Activated naive CD8-positive, alpha-beta T cell treated with anti-CD3 and anti-CD28 coated beads for 36 hours (primary cell): Measurements from ENCODE around the gene MAST3. TPM values are rescaled to one million over a fixed set of nuclear protein-coding genes. Genes with fewer than 3 reads are reported as not detected.

Experiments
- DNase-seq: peaks from one replicate; pipeline ENCODE4 v3.0.0; 2021
- H3K27ac Mint-ChIP-seq: one replicate; pipeline ENCODE4 v1.8.0; 2022; ENCODE audit warnings: mild to moderate bottlenecking, moderate library complexity, mixed read lengths
- H3K27me3 Mint-ChIP-seq: one replicate; pipeline ENCODE4 v1.8.0; 2022; ENCODE audit warnings: mild to moderate bottlenecking, mixed read lengths
- H3K36me3 Mint-ChIP-seq: one replicate; pipeline ENCODE4 v1.8.0; 2021; ENCODE audit warnings: mild to moderate bottlenecking, mixed read lengths
- H3K4me1 Mint-ChIP-seq: one replicate; pipeline ENCODE4 v1.8.0; 2021; ENCODE audit warnings: mixed read lengths
- H3K4me3 Mint-ChIP-seq: one replicate; pipeline ENCODE4 v1.8.0; 2022; ENCODE audit warnings: mild to moderate bottlenecking, moderate library complexity, mixed read lengths
- H3K9me3 Mint-ChIP-seq: one replicate; pipeline ENCODE4 v1.8.0; 2022; ENCODE audit warnings: mixed read lengths
- total RNA-seq, 2 experiments: library from RNA; stranded (reverse); gene quantifications; one replicate each; pipeline ENCODE4 v1.2.3, GENCODE V29; 2021

The MAST3 gene
- total RNA-seq, 2 experiments from 2014 or later = 11.8 to 14.4 TPM

DNA sequence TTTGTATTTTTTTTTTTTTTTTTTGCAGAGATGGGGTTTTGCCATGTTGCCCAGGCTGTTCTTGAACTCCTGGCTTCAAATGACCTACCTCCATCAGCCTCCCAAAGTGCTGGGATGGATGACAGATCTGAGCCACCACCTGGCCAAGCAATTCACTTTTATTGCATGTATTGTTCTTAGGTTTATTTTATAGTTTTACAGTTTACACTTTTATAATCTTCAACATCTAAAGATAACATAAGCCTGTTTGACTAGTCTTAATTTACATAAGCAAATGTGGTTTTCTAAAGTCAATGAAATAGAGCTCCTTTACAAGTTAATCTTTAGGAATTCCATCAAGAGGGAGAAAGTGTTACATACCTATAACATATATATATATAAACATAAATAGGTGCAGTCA, 86.0 kb downstream of the MAST3 start:
- H3K27ac Mint-ChIP-seq = no peak overlapping the region
- H3K36me3 Mint-ChIP-seq = no peaks in the 10 kb centered on the region
- no peak overlapping the region for H3K4me3 Mint-ChIP-seq
- H3K27me3 Mint-ChIP-seq = peaks cover 3% of the 10 kb centered on the region
- no peak for DNase-seq
- H3K9me3 Mint-ChIP-seq = no peaks in the 10 kb centered on the region
- H3K4me1 Mint-ChIP-seq = no peaks in the 10 kb centered on the region

DNA sequence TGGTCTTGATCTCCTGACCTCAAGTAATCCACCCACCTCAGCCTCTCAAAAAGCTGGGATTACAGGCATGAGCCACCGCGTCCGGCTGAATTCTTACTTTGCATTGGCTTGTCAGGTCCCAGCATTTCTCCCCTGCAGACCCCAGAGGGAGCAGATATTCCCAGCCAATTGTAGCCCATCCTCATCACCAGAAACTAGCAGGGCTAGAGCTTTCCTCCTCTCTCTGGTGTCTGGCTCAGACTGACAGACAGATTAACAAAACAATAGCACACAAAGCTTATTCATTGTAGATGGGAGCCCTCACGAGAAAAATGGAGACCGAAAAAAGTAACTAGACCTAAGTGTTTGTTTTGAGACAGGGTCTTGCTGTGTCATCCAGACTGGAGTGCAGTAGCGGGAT, 88.0 kb downstream of the MAST3 start:
- no peak for DNase-seq
- H3K4me1 Mint-ChIP-seq = no peaks in the 10 kb centered on the region
- peaks cover 3% of the 10 kb centered on the region for H3K27me3 Mint-ChIP-seq
- H3K27ac Mint-ChIP-seq = no peak overlapping the region
- H3K9me3 Mint-ChIP-seq = no peaks in the 10 kb centered on the region
- no peak overlapping the region for H3K4me3 Mint-ChIP-seq
- no peaks in the 10 kb centered on the region for H3K36me3 Mint-ChIP-seq

DNA sequence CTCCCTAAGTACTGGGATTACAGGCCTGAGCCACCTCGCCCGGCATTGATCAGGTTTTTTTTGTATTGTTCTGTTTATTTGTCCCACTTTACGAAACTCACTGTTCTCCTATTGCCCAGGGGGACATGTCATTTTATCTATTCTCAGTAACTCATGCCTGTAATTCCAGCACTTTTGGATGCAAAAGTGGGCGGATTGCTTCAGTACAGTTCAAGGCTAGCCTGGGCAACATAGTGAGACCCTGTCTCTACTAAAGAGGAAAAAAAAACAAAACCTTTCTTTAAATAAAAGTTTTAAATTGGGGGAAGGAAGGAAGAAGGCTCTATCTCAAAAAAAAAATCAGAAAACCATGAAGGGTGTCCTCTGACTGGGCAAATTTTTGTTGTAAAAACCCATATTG, 92.7 kb downstream of the MAST3 start:
- Mint-ChIP-seq H3K9me3 (no peaks in the 10 kb centered on the region), H3K4me3 (no peak overlapping the region), H3K27ac (no peak overlapping the region), H3K36me3 (peaks cover 2% of the 10 kb centered on the region), H3K4me1 (peaks cover 17% of the 10 kb centered on the region), H3K27me3 (peaks cover 7% of the 10 kb centered on the region)
- no peak for DNase-seq

DNA sequence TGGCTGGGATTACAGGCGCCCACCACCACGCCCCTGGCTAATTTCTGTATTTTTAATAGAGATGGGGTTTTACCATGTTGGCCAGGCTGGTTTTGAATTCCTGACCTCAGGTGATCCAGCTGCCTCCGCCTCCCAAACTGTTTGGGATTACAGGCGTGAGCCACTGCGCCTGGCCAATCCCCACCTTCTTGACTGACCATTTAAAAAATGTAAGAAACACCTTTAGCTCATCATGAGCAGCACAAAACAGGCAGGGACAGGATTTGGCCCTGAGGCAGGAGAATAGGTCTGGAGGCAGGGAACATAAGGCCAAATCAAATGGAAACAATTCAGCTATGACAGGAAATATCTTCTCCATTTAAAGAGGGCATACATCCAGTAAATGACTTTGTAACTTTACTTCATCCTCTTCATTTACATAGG, 94.1 kb downstream of the MAST3 start:
- Mint-ChIP-seq H3K27me3 (peaks cover 4% of the 10 kb centered on the region), H3K27ac (peak overlapping the region; percentile 82), H3K36me3 (peaks cover 2% of the 10 kb centered on the region), H3K9me3 (no peaks in the 10 kb centered on the region), H3K4me1 (peaks cover 17% of the 10 kb centered on the region), H3K4me3 (peak overlapping the region; percentile 86)
- DNase-seq = no peak

DNA sequence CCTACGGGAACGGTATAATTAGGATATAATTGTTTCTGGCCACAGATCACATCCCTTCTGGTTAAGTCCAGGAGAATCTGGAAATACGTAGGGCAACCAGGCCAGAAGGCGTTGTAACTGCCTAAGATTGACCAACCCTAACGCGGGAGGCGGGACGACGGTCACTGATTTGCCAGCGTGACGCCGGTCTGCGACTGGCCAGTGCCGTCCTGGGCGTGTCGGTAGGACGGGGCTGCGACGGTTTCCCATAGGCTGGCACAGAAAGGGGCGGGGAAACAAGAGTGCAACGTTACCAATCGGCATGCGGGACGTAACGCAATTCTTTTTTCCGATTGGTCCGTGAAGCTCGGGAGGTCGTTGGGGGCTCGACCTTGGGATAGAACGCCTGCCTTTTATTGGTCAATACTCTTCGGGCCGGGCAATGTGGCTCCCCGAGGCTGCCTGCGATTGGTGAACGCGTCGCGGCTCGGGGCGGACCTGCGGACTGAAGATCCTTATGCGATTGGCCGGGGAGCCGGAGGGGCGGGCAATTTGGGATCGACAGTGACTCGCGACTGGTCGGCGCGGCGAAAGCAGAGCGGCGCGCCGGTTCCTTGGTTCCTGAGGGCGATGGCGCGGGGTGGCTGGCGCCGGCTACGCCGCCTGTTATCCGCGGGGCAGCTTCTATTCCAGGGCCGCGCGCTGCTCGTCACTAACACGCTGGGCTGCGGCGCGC, 95.3 kb downstream of the MAST3 start, which contains the start of gene MPV17L2:
MPV17L2 (plus strand) TSS at position 546 of the 715 bp plus-strand sequence; CDS start at position 610, 64 bp downstream.
- Mint-ChIP-seq H3K36me3 (peaks cover 2% of the 10 kb centered on the region), H3K4me1 (peaks cover 17% of the 10 kb centered on the region), H3K4me3 (peak within 1 kb of the TSS; percentile 86), H3K9me3 (no peaks in the 10 kb centered on the region), H3K27ac (peak within 1 kb of the TSS; percentile 82), H3K27me3 (peaks cover 4% of the 10 kb centered on the region)
- DNase-seq = peak; percentile 99

DNA sequence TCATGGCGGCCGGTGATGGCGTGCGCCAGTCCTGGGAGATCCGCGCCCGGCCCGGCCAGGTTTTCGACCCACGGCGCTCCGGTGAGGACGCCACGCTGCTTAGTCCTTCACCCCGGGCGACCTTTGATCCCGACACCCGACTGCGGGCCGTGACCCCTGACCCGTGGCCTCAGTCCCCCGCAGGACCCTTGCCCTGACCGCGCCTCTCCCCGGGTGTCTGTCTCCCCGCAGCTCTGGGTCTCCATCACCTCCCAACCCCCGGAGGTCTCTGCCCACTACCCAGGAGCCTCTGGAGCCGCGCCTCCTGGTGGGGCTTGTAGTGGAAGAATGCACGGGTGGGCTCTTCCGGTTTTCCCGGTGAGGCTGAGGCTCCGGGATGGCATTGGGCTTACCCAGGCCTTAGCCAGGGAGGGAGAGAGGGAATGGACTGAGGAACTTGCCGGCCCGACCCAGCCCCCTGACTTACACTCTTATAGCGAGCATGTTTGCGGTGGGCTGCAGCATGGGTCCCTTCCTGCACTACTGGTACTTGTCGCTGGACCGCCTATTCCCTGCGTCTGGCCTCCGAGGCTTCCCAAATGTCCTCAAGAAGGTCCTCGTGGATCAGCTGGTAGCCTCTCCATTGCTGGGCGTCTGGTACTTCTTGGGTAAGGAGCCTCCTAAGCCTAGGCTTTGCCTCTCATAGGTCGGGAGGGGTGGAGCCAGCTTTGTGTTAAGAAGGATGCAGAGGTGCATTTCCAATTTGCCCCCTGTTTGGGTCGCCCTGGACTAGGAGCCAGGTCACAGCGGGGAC, 96.0 kb downstream of the MAST3 start:
- Mint-ChIP-seq H3K27me3 (peaks cover 4% of the 10 kb centered on the region), H3K4me1 (peaks cover 17% of the 10 kb centered on the region), H3K36me3 (peaks cover 8% of the 10 kb centered on the region), H3K4me3 (peak overlapping the region; percentile 86), H3K9me3 (no peaks in the 10 kb centered on the region), H3K27ac (peak overlapping the region; percentile 82)
- no peak for DNase-seq

DNA sequence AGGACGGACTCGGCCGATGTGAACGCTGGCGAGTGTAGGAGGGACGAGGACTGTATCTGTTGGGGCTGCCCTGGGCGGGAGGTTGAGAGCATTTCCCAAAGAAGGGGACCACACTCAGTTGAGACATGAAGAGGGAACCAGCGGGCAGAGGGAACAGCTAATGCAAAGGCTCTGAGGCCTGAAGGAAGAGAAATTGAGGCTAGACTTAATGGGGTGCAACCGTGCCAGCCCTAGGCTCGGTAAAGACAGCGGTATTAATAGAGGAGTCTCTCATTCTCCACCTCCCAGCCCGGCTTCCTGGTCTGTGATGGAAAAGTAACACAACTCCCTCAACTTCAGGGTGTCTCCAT, 96.6 kb downstream of the MAST3 start:
- H3K27me3 Mint-ChIP-seq = peaks cover 4% of the 10 kb centered on the region

DNA sequence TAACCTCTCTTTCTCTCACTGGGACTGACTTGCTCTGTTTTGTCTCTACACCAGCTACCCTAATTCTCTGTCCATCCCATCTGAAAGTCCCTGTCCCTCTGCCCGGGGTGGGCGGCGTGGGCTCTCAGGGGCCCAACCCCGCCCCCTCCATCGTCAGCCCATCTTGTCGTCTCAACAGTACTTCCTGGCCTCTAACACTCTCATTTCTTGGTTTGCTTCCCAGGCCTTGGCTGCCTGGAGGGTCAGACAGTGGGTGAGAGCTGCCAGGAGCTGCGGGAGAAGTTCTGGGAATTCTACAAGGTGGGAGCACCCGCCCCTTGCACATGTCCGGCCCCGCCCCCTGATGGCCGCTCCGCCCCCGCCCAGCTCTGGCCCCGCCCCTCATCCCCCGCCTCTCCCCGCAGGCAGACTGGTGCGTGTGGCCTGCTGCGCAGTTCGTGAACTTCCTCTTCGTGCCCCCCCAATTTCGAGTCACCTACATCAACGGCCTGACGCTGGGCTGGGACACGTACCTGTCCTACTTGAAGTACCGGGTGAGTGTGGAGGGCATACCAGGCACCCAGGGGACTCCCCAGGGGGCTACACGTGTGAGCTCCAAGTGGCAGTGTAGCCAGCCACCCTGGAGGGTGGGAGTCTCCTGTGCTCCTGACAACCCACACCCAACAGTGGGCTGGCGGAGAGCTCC, 97.1 kb downstream of the MAST3 start:
- DNase-seq = peak; percentile 22
- Mint-ChIP-seq H3K27me3 (peaks cover 4% of the 10 kb centered on the region), H3K4me1 (peaks cover 17% of the 10 kb centered on the region), H3K9me3 (no peaks in the 10 kb centered on the region), H3K27ac (peak overlapping the region; percentile 23), H3K36me3 (peaks cover 8% of the 10 kb centered on the region), H3K4me3 (peak overlapping the region; percentile 86)

More for the DNA sequence above, 96.6 kb downstream of the MAST3 start:
- peak overlapping the region; percentile 82 for H3K27ac Mint-ChIP-seq
- H3K4me1 Mint-ChIP-seq = peaks cover 17% of the 10 kb centered on the region
- peaks cover 8% of the 10 kb centered on the region for H3K36me3 Mint-ChIP-seq
- no peak for DNase-seq
- peak overlapping the region; percentile 86 for H3K4me3 Mint-ChIP-seq
- H3K9me3 Mint-ChIP-seq = no peaks in the 10 kb centered on the region

DNA sequence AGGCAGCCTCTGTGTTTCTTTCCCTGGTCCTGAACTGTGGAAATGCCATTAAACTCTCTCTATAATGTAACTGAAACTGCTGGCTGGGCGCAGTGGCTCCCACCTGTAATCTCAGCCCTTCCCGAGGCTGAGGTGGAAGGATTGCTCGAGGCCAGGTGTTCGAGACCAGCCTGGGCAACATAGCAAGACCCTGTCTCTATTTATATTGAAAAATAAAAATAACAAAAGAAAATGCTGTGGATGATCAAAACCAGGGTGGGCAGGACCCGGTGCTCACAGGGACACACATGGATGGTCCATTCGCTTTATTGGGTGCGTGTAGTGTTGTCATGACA, 98.9 kb downstream of the MAST3 start:
- H3K27me3 Mint-ChIP-seq = peaks cover 4% of the 10 kb centered on the region
- H3K4me3 Mint-ChIP-seq = no peak overlapping the region
- H3K4me1 Mint-ChIP-seq = peaks cover 17% of the 10 kb centered on the region
- peaks cover 10% of the 10 kb centered on the region for H3K36me3 Mint-ChIP-seq
- no peak for DNase-seq
- H3K27ac Mint-ChIP-seq = no peak overlapping the region
- no peaks in the 10 kb centered on the region for H3K9me3 Mint-ChIP-seq

DNA sequence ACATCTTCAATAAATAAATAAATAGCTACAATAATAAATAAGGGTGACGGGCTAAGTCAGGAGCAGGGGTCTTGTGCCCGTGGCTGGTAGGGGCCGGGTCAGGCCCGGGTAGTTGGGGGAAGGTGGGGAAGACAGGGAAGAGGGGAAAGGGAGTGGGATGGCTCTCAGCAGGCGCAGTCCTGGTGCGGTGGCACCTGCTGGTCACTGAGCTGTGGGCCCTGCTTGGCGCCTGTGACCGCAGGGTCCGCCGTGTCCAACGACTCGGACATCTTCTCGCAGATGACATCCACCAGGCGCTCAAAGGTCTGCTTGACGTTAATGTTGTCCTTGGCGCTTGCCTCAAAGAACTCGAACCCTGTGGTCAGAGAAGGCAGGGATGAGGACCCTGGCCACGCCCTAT, 99.7 kb downstream of the MAST3 start:
- no peak for DNase-seq
- Mint-ChIP-seq H3K4me1 (peaks cover 14% of the 10 kb centered on the region), H3K4me3 (no peak overlapping the region), H3K27ac (no peak overlapping the region), H3K36me3 (peaks cover 15% of the 10 kb centered on the region), H3K9me3 (no peaks in the 10 kb centered on the region), H3K27me3 (peaks cover 4% of the 10 kb centered on the region)

DNA sequence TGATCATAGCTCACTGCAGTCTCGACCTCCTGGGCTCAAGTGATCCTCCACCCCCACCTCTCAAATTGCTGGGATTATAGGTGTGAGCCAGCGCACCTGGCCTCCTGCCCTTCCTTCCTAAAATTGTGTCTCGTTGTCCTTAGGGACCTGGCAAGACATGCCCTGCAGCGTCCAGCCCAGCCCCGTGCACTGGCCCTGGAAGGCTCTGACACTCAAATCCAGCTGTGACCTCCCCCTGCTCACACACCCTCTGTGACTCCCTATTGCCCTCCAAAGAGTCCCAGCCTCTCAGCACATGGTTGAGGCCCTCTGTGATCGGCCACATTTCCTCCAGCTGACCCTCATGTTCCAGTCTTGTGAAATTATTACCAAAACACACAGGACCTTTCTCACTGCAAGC, 100.4 kb downstream of the MAST3 start:
- peak overlapping the region; percentile 62 for H3K27ac Mint-ChIP-seq
- H3K4me3 Mint-ChIP-seq = no peak overlapping the region
- H3K27me3 Mint-ChIP-seq = peaks cover under 1% of the 10 kb centered on the region
- H3K4me1 Mint-ChIP-seq = peaks cover 14% of the 10 kb centered on the region
- H3K9me3 Mint-ChIP-seq = no peaks in the 10 kb centered on the region
- DNase-seq = no peak
- peaks cover 17% of the 10 kb centered on the region for H3K36me3 Mint-ChIP-seq

DNA sequence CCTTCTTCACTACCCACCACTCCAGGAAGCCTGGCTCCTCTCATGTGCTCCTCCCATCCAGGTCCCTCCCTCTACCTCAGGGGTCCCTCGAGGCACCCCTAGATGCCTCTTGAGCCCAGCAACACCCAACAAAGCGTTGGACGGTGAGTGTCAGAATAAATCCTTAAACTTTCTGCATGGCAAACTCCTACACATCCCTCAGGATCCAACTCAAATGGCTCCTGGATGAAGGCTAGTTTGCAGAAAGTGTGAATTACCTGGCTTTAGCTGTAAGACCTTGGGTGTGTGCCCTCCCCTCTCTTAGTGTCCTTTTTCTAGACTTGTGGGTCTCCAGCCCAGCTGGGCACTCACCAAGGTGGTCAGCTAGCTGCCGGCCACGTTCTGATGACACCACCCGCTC, 100.8 kb downstream of the MAST3 start:
- Mint-ChIP-seq H3K4me3 (no peak overlapping the region), H3K9me3 (no peaks in the 10 kb centered on the region), H3K36me3 (peaks cover 16% of the 10 kb centered on the region), H3K27ac (no peak overlapping the region), H3K4me1 (peaks cover 18% of the 10 kb centered on the region), H3K27me3 (no peaks in the 10 kb centered on the region)
- DNase-seq = no peak
